CD4-positive, alpha-beta T cell treated with Interleukin-15 for 1 hour (primary cell): ENCODE measurements around the gene KRTAP4-4.
"Not testable (repeated sequence)": the region's sequence is repeated elsewhere in the genome, so short reads cannot be mapped to it uniquely, and the experiment has no call there.

Source experiments
- DNase-seq: peaks from one replicate; pipeline ENCODE4 v3.0.0-alpha.2; 2020

The KRTAP4-4 gene

GRCh38 chr17:41160648-41161047 lies at the start of gene KRTAP4-4:
TSS of gene KRTAP4-4 (minus strand) at chr17:41160748. CDS start at chr17:41160691, 57 bp downstream.
- DNase-seq, result no peak

- DNase-seq, result no peak
These were observed 39.0 kb upstream of the KRTAP4-4 start for GRCh38 chr17:41199421-41200078.

- no peak for DNase-seq
These were observed 35.5 kb upstream of the KRTAP4-4 start for GRCh38 chr17:41196068-41196467.

GRCh38 chr17:41190328-41190727 lies 29.8 kb upstream of the KRTAP4-4 start:
- DNase-seq, result no peak

GRCh38 chr17:41189837-41190318 lies 29.3 kb upstream of the KRTAP4-4 start, which contains the start of gene KRTAP9-1:
TSS of gene KRTAP9-1 (plus strand) at chr17:41189887. CDS start at chr17:41189887, 0 bp downstream.
- DNase-seq, result not testable (repeated sequence)

GRCh38 chr17:41186872-41187271 lies 26.3 kb upstream of the KRTAP4-4 start:
- no peak for DNase-seq

- DNase-seq, result no peak
These were observed 24.5 kb upstream of the KRTAP4-4 start for GRCh38 chr17:41185001-41185400.

- DNase-seq, result no peak
These were observed 24.0 kb upstream of the KRTAP4-4 start, which contains the start of gene KRTAP4-1 for GRCh38 chr17:41184480-41184961. TSS of gene KRTAP4-1 (minus strand) at chr17:41184911. CDS start at chr17:41184854, 57 bp downstream.

- DNase-seq, result no peak
These were observed 18.5 kb upstream of the KRTAP4-4 start for GRCh38 chr17:41178843-41179616.

- no peak for DNase-seq
These were observed 17.8 kb upstream of the KRTAP4-4 start for GRCh38 chr17:41178341-41178740.

- no peak for DNase-seq
These were observed 17.3 kb upstream of the KRTAP4-4 start, which contains the start of gene KRTAP4-2 for GRCh38 chr17:41177727-41178271. TSS of gene KRTAP4-2 (minus strand) at chr17:41178221. CDS start at chr17:41178164, 57 bp downstream.

- no peak for DNase-seq
These were observed 16.3 kb upstream of the KRTAP4-4 start for GRCh38 chr17:41176744-41177387.

- no peak for DNase-seq
These were observed 11.3 kb upstream of the KRTAP4-4 start for GRCh38 chr17:41171886-41172285.

- no peak for DNase-seq
These were observed 7.6 kb upstream of the KRTAP4-4 start, which contains the start of gene KRTAP4-3 for GRCh38 chr17:41168121-41168520. TSS of gene KRTAP4-3 (minus strand) at chr17:41168221. CDS start at chr17:41168172, 49 bp downstream.

GRCh38 chr17:41167561-41167960 lies 7.0 kb upstream of the KRTAP4-4 start:
- no peak for DNase-seq

- DNase-seq, result no peak
These were observed 3.3 kb upstream of the KRTAP4-4 start for GRCh38 chr17:41163828-41164227.

GRCh38 chr17:41160190-41160589 lies 358 bp downstream of the KRTAP4-4 start:
- DNase-seq, result not testable (repeated sequence)

GRCh38 chr17:41153856-41154255 lies 6.7 kb downstream of the KRTAP4-4 start:
- no peak for DNase-seq

- DNase-seq, result no peak
These were observed 9.0 kb downstream of the KRTAP4-4 start for GRCh38 chr17:41151525-41151924.

- DNase-seq, result no peak
These were observed 10.5 kb downstream of the KRTAP4-4 start for GRCh38 chr17:41150026-41150425.

- no peak for DNase-seq
These were observed 10.9 kb downstream of the KRTAP4-4 start, which contains the start of gene KRTAP4-5 for GRCh38 chr17:41149652-41149985. TSS of gene KRTAP4-5 (minus strand) at chr17:41149825. CDS start at chr17:41149767, 58 bp downstream.

- DNase-seq, result not testable (repeated sequence)
These were observed 11.4 kb downstream of the KRTAP4-4 start for GRCh38 chr17:41148971-41149651.
